GM12872 (cell line): ENCODE results near the gene ELMOD3.

Experiments used
- TF ChIP-seq, protein P1 (sequence below): IDR thresholded peaks from 3 replicates; pipeline ENCODE4 v1.5.1; 2011; ENCODE audit warnings: low read depth, mild to moderate bottlenecking, low read length, moderate library complexity; ENCODE audit not compliant: insufficient read depth

Gene ELMOD3

DNA sequence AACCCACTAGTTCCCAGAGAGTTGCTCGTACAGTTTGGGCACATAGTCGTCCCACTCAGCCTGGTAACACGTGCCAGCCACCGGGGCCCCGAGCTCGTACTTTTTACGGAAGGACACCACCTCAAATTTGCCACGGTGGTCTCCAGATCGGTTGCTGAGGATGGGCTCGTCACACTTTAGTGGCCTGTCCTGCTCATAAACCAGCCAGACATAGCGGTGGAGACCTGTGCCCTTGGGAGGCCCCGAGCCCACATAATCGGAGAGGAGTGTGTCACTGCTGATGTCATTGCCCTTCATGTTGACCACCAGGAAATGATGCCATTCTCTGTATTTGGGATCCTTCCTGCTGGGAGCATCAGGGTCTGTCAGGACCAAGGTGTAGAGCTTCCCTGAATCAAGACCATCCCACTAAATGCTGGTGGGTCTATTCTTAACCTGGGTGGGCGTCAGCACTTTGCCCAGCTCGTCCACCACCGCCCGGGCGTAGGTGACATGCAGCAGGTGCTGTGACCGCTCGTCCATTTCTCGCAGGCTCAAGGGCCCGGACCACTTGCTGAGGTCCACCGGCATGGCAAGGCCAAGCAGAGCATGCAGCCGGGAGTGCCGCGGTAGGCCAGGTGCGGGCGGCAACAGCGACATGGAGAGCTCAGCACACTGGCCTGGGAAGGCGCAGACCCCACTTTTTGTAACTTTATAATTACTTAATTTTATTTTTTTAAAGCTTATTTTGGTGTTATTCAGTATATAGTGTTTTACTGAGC lies 13.1 kb upstream of the ELMOD3 start:
- TF ChIP-seq, protein P1, sequence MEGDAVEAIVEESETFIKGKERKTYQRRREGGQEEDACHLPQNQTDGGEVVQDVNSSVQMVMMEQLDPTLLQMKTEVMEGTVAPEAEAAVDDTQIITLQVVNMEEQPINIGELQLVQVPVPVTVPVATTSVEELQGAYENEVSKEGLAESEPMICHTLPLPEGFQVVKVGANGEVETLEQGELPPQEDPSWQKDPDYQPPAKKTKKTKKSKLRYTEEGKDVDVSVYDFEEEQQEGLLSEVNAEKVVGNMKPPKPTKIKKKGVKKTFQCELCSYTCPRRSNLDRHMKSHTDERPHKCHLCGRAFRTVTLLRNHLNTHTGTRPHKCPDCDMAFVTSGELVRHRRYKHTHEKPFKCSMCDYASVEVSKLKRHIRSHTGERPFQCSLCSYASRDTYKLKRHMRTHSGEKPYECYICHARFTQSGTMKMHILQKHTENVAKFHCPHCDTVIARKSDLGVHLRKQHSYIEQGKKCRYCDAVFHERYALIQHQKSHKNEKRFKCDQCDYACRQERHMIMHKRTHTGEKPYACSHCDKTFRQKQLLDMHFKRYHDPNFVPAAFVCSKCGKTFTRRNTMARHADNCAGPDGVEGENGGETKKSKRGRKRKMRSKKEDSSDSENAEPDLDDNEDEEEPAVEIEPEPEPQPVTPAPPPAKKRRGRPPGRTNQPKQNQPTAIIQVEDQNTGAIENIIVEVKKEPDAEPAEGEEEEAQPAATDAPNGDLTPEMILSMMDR, result no peak

GRCh38 chr2:85342156-85342555 lies 12.4 kb upstream of the ELMOD3 start:
- TF ChIP-seq, protein P1, result no peak

GRCh38 chr2:85344356-85344954 lies 10.1 kb upstream of the ELMOD3 start:
- TF ChIP-seq, protein P1, result no peak

GRCh38 chr2:85347599-85347998 lies 7.0 kb upstream of the ELMOD3 start:
- TF ChIP-seq, protein P1, result no peak

- TF ChIP-seq, protein P1, result no peak
Measured at GRCh38 chr2:85353876-85354285, 688 bp upstream of the ELMOD3 start.

DNA sequence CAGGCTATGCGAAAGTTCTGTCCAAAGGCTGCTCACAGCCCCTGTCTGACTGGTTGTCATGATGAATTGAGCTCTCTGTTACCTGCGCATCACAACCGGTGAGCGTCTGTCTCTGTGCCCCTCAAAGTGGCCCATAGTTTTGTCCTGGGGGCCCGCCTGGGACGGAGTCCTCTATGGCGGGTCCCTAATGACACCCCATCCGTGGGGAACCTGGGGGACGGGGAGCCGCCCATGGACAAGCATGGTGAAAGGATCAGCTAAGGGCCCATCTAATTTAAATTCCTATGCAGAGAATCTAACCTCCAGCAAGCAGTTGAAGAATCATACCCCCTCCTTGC lies 473 bp downstream of the ELMOD3 start:
- TF ChIP-seq, protein P1, result no peak

GRCh38 chr2:85355521-85355920 lies 952 bp downstream of the ELMOD3 start:
- TF ChIP-seq, protein P1, result no peak
